Bronchial epithelial cell (primary cell): Measurements from ENCODE around the gene AKAP9. TPM values are rescaled to one million over a fixed set of nuclear protein-coding genes. Genes with fewer than 3 reads are reported as not detected.
"Not testable (repeated sequence)": the region's sequence is repeated elsewhere in the genome, so short reads cannot be mapped to it uniquely, and the experiment has no call there.

Experiments used
- DNase-seq: peaks from one replicate; pipeline ENCODE4 v3.0.0-alpha.2; 2010; ENCODE audit warnings: low read depth
- FAIRE-seq: peaks from 2 replicates; lab custom pipeline; 2011; peaks lifted over from hg19 to GRCh38; lab: Jason Lieb, UNC
- H3K27me3 ChIP-seq: 2 replicates; pipeline ENCODE4 v1.5.1; 2011; ENCODE audit warnings: low read length; ENCODE audit not compliant: control insufficient read depth, insufficient read depth
- H3K36me3 ChIP-seq: 2 replicates; pipeline ENCODE4 v1.5.1; 2011; ENCODE audit warnings: low read length; ENCODE audit not compliant: control insufficient read depth, insufficient read depth
- H3K4me3 ChIP-seq: 2 replicates; pipeline ENCODE4 v1.5.1; 2011; ENCODE audit warnings: mild to moderate bottlenecking, low read depth, low read length, control low read depth
- total RNA-seq: library from RNA; depleted of rRNA; stranded (reverse); fragments of >200 nt; gene quantifications from 2 replicates; pipeline ENCODE4 v1.2.1, GENCODE V29; 2014
- TF ChIP-seq, protein P1 (sequence below): IDR thresholded peaks from 2 replicates; pipeline ENCODE4 v1.5.1; 2011; ENCODE audit warnings: mild to moderate bottlenecking, moderate library complexity, low read length, control low read depth, inconsistent platforms; ENCODE audit not compliant: insufficient read depth, severe bottlenecking

The AKAP9 gene
- total RNA-seq, 1 donor from 2014 or later: 34.5 TPM

- H3K4me3 ChIP-seq: no peak overlapping the region
- H3K36me3 ChIP-seq: no peaks in the 10 kb centered on the region
- DNase-seq: no peak
- H3K27me3 ChIP-seq: no peaks in the 10 kb centered on the region
- no peak for FAIRE-seq
- TF ChIP-seq, protein P1, sequence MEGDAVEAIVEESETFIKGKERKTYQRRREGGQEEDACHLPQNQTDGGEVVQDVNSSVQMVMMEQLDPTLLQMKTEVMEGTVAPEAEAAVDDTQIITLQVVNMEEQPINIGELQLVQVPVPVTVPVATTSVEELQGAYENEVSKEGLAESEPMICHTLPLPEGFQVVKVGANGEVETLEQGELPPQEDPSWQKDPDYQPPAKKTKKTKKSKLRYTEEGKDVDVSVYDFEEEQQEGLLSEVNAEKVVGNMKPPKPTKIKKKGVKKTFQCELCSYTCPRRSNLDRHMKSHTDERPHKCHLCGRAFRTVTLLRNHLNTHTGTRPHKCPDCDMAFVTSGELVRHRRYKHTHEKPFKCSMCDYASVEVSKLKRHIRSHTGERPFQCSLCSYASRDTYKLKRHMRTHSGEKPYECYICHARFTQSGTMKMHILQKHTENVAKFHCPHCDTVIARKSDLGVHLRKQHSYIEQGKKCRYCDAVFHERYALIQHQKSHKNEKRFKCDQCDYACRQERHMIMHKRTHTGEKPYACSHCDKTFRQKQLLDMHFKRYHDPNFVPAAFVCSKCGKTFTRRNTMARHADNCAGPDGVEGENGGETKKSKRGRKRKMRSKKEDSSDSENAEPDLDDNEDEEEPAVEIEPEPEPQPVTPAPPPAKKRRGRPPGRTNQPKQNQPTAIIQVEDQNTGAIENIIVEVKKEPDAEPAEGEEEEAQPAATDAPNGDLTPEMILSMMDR: no peak
Measured at GRCh38 chr7:91976743-91977142, 36.1 kb downstream of the AKAP9 start.

DNA sequence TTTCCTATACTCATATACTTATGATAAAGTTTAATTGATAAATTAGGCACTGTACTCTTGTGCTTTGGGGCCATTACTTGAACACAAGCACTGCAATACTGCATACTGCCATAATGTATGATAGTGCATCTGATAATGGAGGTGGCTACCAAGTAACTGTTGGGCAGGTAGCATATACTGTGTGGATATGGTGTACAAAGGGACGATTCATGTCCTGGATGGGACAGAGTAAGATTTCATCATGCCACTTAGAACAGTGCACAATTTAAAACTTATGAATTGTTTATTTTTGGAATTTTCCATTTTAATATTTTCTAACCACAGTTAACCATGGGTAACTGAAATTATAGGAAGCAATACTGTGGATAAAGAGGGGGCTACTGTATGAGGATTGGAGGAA is 38.9 kb downstream of the AKAP9 start:
- no peak for FAIRE-seq
- TF ChIP-seq, protein P1: no peak
- Histone ChIP-seq H3K36me3 (no peaks in the 10 kb centered on the region), H3K4me3 (no peak overlapping the region), H3K27me3 (no peaks in the 10 kb centered on the region)
- DNase-seq: no peak

DNA sequence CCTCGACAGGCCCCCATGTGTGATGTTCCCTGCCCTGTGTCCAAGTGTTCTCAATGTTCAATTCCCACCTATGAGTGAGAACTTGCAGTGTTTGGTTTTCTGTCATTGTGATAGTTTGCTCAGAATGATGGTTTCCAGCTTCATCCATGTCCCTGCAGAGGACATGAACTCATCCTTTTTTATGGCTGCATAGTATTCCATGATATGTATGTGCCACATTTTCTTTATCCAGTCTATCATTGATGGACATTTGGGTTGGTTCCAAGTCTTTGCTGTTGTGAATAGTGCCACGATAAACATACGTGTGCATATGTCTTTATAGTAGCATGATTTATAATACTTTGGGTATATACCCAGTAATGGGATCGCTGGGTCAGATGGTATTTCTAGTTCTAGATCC is 41.7 kb downstream of the AKAP9 start:
- DNase-seq, FAIRE-seq, H3K4me3 ChIP-seq: not testable (repeated sequence)

DNA sequence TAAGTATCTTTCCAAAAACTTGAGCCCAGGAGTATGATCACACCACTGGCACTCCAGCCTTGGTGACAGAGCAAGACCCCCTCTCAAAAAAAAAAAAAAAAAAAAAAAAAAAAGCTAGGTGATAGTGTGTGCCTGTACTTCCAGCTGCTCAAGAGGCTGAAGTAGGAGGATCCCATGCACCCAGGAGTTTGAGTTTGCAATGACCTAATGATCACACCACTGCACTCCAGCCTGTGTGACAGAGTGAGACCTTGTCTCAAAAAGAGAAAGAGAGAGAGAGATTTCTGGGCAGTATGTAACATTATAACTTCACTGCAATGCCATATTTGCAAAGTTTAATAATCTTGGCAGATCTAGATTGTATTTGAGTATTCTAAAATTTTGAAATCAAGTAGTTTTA is 47.6 kb downstream of the AKAP9 start:
- TF ChIP-seq, protein P1: no peak
- no peak for DNase-seq
- no peak for FAIRE-seq
- Histone ChIP-seq H3K27me3 (no peaks in the 10 kb centered on the region), H3K36me3 (peaks cover 1% of the 10 kb centered on the region), H3K4me3 (no peak overlapping the region)

More for the DNA sequence above, 41.7 kb downstream of the AKAP9 start:
- H3K27me3 ChIP-seq, H3K36me3 ChIP-seq: not testable (repeated sequence)

DNA sequence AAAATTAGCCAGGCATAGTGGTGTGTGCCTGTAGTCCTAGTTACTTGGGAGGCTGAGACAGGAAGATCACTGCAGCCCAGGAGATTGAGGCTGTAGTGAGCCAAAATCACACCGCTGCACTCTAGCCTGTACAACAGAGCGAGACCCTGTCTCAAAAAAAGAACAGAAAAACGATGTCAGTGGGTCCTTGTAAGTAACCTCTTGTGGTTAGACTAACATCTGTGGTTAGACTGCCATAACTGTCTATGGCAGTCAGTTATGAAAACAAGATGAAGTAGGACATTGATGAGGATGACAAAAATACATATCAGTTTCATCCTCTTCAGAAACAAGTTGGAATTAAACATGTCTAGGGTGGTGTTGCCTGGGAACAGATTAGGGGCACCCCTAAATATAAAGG is 53.3 kb downstream of the AKAP9 start:
- Histone ChIP-seq H3K27me3 (no peaks in the 10 kb centered on the region), H3K4me3 (no peak overlapping the region), H3K36me3 (peaks cover 13% of the 10 kb centered on the region)
- FAIRE-seq (no peak), DNase-seq (no peak)
- TF ChIP-seq, protein P1: no peak

GRCh38 chr7:91995391-91996105 is 54.9 kb downstream of the AKAP9 start:
- no peak overlapping the region for H3K4me3 ChIP-seq
- H3K27me3 ChIP-seq: no peaks in the 10 kb centered on the region
- TF ChIP-seq, protein P1: no peak
- FAIRE-seq: no peak
- DNase-seq: no peak
- peaks cover 13% of the 10 kb centered on the region for H3K36me3 ChIP-seq
